Measurements from ENCODE around the gene TRIM72.

The TRIM72 gene

DNA sequence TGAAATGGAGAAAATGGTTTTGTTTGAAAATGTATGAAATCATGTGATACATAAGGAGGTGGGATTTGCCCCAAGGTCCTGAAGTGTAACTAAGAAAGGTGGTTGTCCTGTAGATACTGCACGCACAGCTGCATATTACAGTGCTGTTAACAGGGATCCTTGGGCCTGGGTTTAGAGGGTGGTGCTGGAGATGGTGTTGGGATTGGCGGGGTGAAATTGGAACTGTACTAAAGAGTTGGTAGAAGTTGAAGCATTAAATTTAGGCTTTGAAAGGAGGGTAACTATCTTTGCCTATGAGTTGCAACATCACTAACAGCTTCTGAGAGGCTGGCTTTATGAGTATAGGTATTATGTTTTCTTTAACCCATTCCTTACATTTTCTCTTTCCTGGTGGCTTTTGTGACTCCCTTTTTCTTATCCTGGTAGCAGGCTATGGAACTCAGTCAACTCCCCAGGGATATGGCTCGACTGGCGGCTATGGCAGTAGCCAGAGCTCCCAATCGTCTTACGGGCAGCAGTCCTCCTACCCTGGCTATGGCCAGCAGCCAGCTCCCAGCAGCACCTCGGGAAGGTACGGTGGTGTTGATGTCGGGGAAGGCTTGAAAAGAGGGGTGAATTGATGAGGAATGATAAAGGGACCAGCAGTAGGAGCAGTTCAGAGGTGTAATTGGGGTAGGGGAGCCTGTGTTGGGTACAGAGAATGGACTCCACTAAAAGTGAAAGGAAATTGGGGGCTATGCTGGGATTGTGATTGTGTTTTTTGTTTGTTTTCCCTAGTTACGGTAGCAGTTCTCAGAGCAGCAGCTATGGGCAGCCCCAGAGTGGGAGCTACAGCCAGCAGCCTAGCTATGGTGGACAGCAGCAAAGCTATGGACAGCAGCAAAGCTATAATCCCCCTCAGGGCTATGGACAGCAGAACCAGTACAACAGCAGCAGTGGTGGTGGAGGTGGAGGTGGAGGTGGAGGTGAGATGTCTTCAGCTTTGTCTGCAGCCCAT, 30.2 kb upstream of the TRIM72 start:
- no peaks in the 10 kb centered on the region for H3K4me1 ChIP-seq (ENCODE audit: control insufficient read depth, insufficient read depth, low read length)
- H3K27ac ChIP-seq (ENCODE audit: low read length), result no peak overlapping the region
- H3K27me3 ChIP-seq (ENCODE audit: control insufficient read depth, insufficient read depth, low read length), result no peaks in the 10 kb centered on the region
- H3K36me3 ChIP-seq (ENCODE audit: control insufficient read depth, insufficient read depth, low read length), result peaks cover 54% of the 10 kb centered on the region
- no CpG with 5 or more reads among the region's 10 CpGs for WGBS (ENCODE audit: insufficient coverage, insufficient read length)
- no peak overlapping the region for H3K4me3 ChIP-seq (ENCODE audit: low read length)
- no peaks in the 10 kb centered on the region for H3K9me3 ChIP-seq (ENCODE audit: control insufficient read depth, insufficient read depth, low read length)
- DNase-seq (ENCODE audit: low read depth, low spot score), result no peak

DNA sequence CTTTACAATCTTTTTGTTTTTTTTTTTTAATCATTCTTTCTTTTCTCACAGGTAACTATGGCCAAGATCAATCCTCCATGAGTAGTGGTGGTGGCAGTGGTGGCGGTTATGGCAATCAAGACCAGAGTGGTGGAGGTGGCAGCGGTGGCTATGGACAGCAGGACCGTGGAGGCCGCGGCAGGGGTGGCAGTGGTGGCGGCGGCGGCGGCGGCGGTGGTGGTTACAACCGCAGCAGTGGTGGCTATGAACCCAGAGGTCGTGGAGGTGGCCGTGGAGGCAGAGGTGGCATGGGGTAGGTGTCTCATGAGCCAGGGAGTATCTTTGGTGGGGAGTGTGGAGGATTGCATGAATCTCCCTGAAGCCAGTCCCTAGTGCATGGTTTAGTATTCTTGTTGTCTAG, 29.0 kb upstream of the TRIM72 start:
- no peak overlapping the region for H3K27ac ChIP-seq (ENCODE audit: low read length)
- H3K27me3 ChIP-seq (ENCODE audit: control insufficient read depth, insufficient read depth, low read length), result no peaks in the 10 kb centered on the region
- no peaks in the 10 kb centered on the region for H3K4me1 ChIP-seq (ENCODE audit: control insufficient read depth, insufficient read depth, low read length)
- no peak for DNase-seq (ENCODE audit: low read depth, low spot score)
- no CpG with 5 or more reads among the region's 14 CpGs for WGBS (ENCODE audit: insufficient coverage, insufficient read length)
- no peaks in the 10 kb centered on the region for H3K9me3 ChIP-seq (ENCODE audit: control insufficient read depth, insufficient read depth, low read length)
- peaks cover 63% of the 10 kb centered on the region for H3K36me3 ChIP-seq (ENCODE audit: control insufficient read depth, insufficient read depth, low read length)
- no peak overlapping the region for H3K4me3 ChIP-seq (ENCODE audit: low read length)

GRCh38 chr16:31185339-31185738, 28.6 kb upstream of the TRIM72 start:
- no peak for DNase-seq (ENCODE audit: low read depth, low spot score)
- no CpG with 5 or more reads among the region's 5 CpGs for WGBS (ENCODE audit: insufficient coverage, insufficient read length)
- H3K36me3 ChIP-seq (ENCODE audit: control insufficient read depth, insufficient read depth, low read length), result peaks cover 68% of the 10 kb centered on the region
- no peaks in the 10 kb centered on the region for H3K27me3 ChIP-seq (ENCODE audit: control insufficient read depth, insufficient read depth, low read length)
- no peaks in the 10 kb centered on the region for H3K4me1 ChIP-seq (ENCODE audit: control insufficient read depth, insufficient read depth, low read length)
- H3K27ac ChIP-seq (ENCODE audit: low read length), result no peak overlapping the region
- no peaks in the 10 kb centered on the region for H3K9me3 ChIP-seq (ENCODE audit: control insufficient read depth, insufficient read depth, low read length)
- H3K4me3 ChIP-seq (ENCODE audit: low read length), result no peak overlapping the region

DNA sequence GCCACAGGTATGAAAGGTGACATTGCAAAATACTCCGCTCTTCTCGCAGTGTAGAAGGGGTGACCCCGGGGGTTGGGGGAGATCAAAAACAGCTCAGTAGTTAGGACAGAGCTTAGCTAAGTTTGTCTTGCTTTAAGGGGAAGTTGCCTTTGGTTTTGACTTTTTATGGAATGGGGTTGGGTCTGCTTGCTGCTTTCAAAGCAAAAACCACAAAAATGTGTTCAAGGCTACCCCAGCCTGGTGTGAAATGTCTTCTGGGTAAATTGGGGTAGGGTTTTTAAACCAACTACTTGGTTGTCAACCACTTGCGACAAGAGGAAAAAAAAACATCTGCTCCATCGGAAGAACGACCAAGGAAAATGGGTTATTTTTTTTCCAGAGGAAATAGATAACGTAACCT, 27.7 kb upstream of the TRIM72 start:
- Histone ChIP-seq H3K9me3 (ENCODE audit: control insufficient read depth, insufficient read depth, low read length) (no peaks in the 10 kb centered on the region), H3K4me3 (ENCODE audit: low read length) (no peak overlapping the region), H3K36me3 (ENCODE audit: control insufficient read depth, insufficient read depth, low read length) (peaks cover 75% of the 10 kb centered on the region), H3K27me3 (ENCODE audit: control insufficient read depth, insufficient read depth, low read length) (no peaks in the 10 kb centered on the region), H3K27ac (ENCODE audit: low read length) (no peak overlapping the region), H3K4me1 (ENCODE audit: control insufficient read depth, insufficient read depth, low read length) (no peaks in the 10 kb centered on the region)
- WGBS (ENCODE audit: insufficient coverage, insufficient read length), result no CpG with 5 or more reads among the region's 7 CpGs
- no peak for DNase-seq (ENCODE audit: low read depth, low spot score)

GRCh38 chr16:31186930-31187807, 26.8 kb upstream of the TRIM72 start:
- DNase-seq (ENCODE audit: low read depth, low spot score), result no peak
- H3K36me3 ChIP-seq (ENCODE audit: control insufficient read depth, insufficient read depth, low read length), result peaks cover 85% of the 10 kb centered on the region

GRCh38 chr16:31187808-31188189, 26.1 kb upstream of the TRIM72 start:
- DNase-seq (ENCODE audit: low read depth, low spot score), result no peak
- no CpG with 5 or more reads among the region's 8 CpGs for WGBS (ENCODE audit: insufficient coverage, insufficient read length)
- H3K27ac ChIP-seq (ENCODE audit: low read length), result no peak overlapping the region
- peaks cover 84% of the 10 kb centered on the region for H3K36me3 ChIP-seq (ENCODE audit: control insufficient read depth, insufficient read depth, low read length)
- H3K27me3 ChIP-seq (ENCODE audit: control insufficient read depth, insufficient read depth, low read length), result no peaks in the 10 kb centered on the region
- H3K9me3 ChIP-seq (ENCODE audit: control insufficient read depth, insufficient read depth, low read length), result no peaks in the 10 kb centered on the region
- no peaks in the 10 kb centered on the region for H3K4me1 ChIP-seq (ENCODE audit: control insufficient read depth, insufficient read depth, low read length)
- H3K4me3 ChIP-seq (ENCODE audit: low read length), result no peak overlapping the region

More at GRCh38 chr16:31186930-31187807, 26.8 kb upstream of the TRIM72 start:
- WGBS (ENCODE audit: insufficient coverage, insufficient read length), result no CpG with 5 or more reads among the region's 10 CpGs
- Histone ChIP-seq H3K4me3 (ENCODE audit: low read length) (no peak overlapping the region), H3K27ac (ENCODE audit: low read length) (no peak overlapping the region), H3K27me3 (ENCODE audit: control insufficient read depth, insufficient read depth, low read length) (no peaks in the 10 kb centered on the region), H3K4me1 (ENCODE audit: control insufficient read depth, insufficient read depth, low read length) (no peaks in the 10 kb centered on the region), H3K9me3 (ENCODE audit: control insufficient read depth, insufficient read depth, low read length) (no peaks in the 10 kb centered on the region)

DNA sequence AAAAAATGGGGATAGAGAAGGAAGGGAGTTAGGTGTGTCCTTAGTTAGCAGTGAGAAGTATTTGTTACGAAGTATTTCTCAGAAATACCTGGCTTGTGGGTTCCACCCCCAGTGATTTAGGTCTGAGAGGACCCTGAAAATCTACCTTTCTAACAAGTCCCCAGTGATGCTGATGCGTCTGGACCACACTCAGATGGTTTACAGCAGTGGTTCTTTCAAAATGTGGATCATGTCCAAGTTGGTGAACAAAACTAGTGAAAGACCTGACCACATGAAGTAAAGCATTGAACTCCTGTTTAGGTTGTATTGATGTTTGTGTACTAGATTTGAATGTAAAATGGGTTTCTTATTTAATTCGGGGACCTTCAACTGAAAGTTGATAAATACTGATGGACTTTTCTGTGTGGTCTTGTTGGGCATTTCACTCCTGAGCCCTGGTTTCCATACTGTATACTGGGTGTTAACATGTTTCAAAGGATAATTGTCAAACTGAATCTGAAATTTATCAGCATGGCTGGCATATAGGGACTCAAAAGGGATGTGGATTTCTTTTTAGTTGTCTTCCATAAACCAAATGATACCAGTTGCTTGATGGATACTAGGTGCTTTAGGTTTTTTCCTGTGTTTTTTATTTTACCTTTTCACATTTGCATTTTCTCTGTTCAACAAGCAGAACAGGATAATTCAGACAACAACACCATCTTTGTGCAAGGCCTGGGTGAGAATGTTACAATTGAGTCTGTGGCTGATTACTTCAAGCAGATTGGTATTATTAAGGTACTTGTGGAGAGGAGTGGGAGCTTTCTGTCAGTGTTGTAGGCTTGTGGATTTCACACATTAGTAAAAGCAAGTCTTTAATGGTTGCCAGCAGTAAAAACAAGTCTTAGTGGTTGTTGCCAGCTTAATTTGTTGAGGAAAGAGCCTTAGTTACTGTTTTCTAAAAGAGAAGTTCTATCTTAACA, 25.2 kb upstream of the TRIM72 start:
- Histone ChIP-seq H3K36me3 (ENCODE audit: control insufficient read depth, insufficient read depth, low read length) (peaks cover 84% of the 10 kb centered on the region), H3K9me3 (ENCODE audit: control insufficient read depth, insufficient read depth, low read length) (no peaks in the 10 kb centered on the region), H3K27me3 (ENCODE audit: control insufficient read depth, insufficient read depth, low read length) (no peaks in the 10 kb centered on the region), H3K4me1 (ENCODE audit: control insufficient read depth, insufficient read depth, low read length) (no peaks in the 10 kb centered on the region), H3K4me3 (ENCODE audit: low read length) (no peak overlapping the region), H3K27ac (ENCODE audit: low read length) (no peak overlapping the region)
- WGBS (ENCODE audit: insufficient coverage, insufficient read length), result 100% methylated on average over 1 of the region's 3 CpGs
- DNase-seq (ENCODE audit: low read depth, low spot score), result no peak

- Histone ChIP-seq H3K27ac (ENCODE audit: low read length) (no peak overlapping the region), H3K27me3 (ENCODE audit: control insufficient read depth, insufficient read depth, low read length) (no peaks in the 10 kb centered on the region), H3K9me3 (ENCODE audit: control insufficient read depth, insufficient read depth, low read length) (no peaks in the 10 kb centered on the region), H3K4me3 (ENCODE audit: low read length) (no peak overlapping the region), H3K4me1 (ENCODE audit: control insufficient read depth, insufficient read depth, low read length) (no peaks in the 10 kb centered on the region), H3K36me3 (ENCODE audit: control insufficient read depth, insufficient read depth, low read length) (peaks cover 82% of the 10 kb centered on the region)
- WGBS (ENCODE audit: insufficient coverage, insufficient read length), result no CpG with 5 or more reads among the region's 2 CpGs
- DNase-seq (ENCODE audit: low read depth, low spot score), result no peak
Measured at GRCh38 chr16:31189412-31189778, 24.5 kb upstream of the TRIM72 start.

- Histone ChIP-seq H3K36me3 (ENCODE audit: control insufficient read depth, insufficient read depth, low read length) (peaks cover 81% of the 10 kb centered on the region), H3K27me3 (ENCODE audit: control insufficient read depth, insufficient read depth, low read length) (no peaks in the 10 kb centered on the region), H3K4me3 (ENCODE audit: low read length) (no peak overlapping the region), H3K9me3 (ENCODE audit: control insufficient read depth, insufficient read depth, low read length) (no peaks in the 10 kb centered on the region), H3K27ac (ENCODE audit: low read length) (no peak overlapping the region), H3K4me1 (ENCODE audit: control insufficient read depth, insufficient read depth, low read length) (no peaks in the 10 kb centered on the region)
- no peak for DNase-seq (ENCODE audit: low read depth, low spot score)
- no CpG with 5 or more reads among the region's 12 CpGs for WGBS (ENCODE audit: insufficient coverage, insufficient read length)
Measured at GRCh38 chr16:31190061-31190460, 23.9 kb upstream of the TRIM72 start.

Data from iPS DF 6.9 (cell line).